Cardiac fibroblast (primary cell): Measurements from ENCODE around the gene SYNPO2.

ENCODE experiments used
- DNase-seq, 2 donors: peaks; one replicate each; pipeline versions ENCODE4 v3.0.0 to v3.0.0-alpha.2; 2010; ENCODE audit warnings: low read depth in 2 of 2
- H3K4me3 ChIP-seq, 2 donors: replicated peaks in 1 of 2; 1 replicate in 1 of 2; 2 replicates in 1 of 2; pipeline ENCODE4 v1.5.1; 2011; ENCODE audit warnings: low read depth in 2 of 2, low read length in 2 of 2, mild to moderate bottlenecking in 2 of 2, moderate library complexity in 1 of 2
- TF ChIP-seq, protein P1 (sequence below): IDR thresholded peaks from one replicate; pipeline ENCODE4 v1.5.1; 2011; ENCODE audit warnings: low read depth, mild to moderate bottlenecking, low read length, inconsistent platforms

Gene SYNPO2

DNA sequence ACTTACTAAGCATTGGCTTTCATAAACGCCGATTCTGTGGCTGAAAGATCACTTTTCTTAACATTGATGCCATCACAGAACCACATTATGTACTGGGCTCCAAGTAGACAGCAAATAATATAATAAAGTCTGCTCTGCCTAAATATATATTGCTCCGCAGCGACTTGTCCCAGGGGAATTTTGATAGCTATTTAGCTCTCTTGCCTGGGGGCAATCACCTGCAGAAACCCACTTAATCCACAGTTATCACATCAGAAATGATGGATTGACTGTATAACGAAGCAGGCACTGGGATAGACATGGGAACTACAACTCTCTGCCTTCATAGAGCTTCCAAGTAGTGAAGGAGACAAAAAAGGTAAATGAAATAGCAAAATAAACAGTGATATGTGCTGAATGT, 199.0 kb downstream of the SYNPO2 start:
- no peak overlapping the region for H3K4me3 ChIP-seq
- DNase-seq: no peak
- TF ChIP-seq, protein P1, sequence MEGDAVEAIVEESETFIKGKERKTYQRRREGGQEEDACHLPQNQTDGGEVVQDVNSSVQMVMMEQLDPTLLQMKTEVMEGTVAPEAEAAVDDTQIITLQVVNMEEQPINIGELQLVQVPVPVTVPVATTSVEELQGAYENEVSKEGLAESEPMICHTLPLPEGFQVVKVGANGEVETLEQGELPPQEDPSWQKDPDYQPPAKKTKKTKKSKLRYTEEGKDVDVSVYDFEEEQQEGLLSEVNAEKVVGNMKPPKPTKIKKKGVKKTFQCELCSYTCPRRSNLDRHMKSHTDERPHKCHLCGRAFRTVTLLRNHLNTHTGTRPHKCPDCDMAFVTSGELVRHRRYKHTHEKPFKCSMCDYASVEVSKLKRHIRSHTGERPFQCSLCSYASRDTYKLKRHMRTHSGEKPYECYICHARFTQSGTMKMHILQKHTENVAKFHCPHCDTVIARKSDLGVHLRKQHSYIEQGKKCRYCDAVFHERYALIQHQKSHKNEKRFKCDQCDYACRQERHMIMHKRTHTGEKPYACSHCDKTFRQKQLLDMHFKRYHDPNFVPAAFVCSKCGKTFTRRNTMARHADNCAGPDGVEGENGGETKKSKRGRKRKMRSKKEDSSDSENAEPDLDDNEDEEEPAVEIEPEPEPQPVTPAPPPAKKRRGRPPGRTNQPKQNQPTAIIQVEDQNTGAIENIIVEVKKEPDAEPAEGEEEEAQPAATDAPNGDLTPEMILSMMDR: no peak

DNA sequence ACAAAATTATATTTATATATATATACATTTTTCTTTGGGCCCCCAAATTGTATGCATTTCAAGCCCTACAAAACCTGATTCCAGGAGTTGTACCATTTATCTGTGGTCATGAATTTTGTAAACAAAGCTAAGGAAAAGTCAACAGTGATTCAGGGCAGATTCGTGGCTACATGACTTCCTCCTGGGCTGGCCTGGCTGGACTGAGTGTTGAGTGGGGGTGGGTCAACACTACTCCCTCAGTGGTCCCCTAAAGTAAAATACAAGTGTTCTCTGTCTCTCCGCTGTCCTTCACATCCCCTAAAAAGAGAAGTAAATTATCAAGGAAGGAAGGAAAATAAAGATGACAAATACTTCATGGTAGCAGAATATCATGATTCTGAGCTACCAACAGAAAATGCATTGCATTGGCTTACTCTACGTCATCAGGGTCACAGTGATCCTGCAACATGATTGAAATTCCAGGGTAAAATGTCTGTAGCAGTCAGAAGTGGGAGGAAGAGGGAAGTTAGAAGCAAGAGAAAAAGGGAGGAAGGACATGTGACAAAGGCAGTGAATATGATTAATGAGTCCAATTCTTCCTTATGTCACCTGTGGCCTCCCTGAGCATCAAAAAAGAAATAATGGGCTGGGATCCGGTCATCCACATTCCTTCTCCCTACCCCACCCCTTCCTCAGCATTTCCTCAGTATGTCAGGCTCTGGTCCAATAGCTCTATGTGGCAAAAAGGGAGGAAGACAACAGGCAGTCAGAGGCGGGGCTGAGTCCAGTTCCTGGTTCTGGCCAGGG, 204.6 kb downstream of the SYNPO2 start:
- no peak overlapping the region for H3K4me3 ChIP-seq
- TF ChIP-seq, protein P1: no peak
- DNase-seq: peak in 1 of 2 donors; percentile 36

DNA sequence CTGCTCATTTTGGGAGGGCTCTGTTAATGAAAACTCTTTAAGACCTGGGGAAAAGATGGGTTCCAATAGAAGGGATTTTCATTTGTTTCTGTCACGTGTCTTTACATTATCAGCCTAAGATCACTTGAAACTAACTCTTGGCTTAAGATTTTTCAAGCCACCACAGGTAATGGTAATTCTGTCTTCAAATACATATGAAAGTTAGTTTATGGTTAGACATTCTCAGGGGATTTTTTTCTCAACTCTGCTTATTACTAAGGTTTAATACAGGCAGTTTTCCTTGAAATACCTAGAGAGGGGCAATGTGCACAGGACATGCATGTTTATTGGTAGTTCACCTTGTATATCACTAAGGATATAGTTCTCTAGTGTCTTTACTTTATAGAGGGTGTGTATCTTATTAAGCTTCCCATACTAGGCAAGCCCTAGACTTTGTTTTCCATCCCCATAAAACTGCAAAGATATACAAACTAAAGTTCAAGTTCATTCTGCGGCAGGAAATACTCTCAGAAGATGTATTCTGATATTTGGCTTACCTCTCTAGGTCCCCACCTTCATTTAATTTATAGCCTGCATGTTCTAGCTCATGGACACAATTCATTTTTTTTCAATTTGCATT, 208.7 kb downstream of the SYNPO2 start:
- no peak for DNase-seq
- TF ChIP-seq, protein P1: no peak
- no peak overlapping the region for H3K4me3 ChIP-seq

DNA sequence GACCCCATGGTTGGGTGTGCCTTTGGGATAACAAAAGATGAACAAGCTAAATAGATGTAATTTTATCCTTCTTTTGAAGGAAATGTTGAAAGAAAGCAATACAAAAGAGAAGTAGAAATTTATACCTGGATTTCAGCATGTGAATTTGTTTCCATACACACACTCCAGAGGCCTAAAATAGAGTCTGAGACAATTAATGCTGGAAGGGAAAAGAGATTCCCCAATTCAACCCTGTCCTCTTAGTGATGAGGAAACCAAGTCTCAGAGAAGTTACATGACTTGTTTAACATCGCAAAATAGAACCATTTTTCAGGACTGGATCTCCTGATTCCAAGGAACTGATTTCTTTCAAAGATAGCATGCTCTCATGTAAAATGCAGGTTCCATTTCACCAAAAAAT, 209.7 kb downstream of the SYNPO2 start:
- DNase-seq: no peak
- TF ChIP-seq, protein P1: no peak
- H3K4me3 ChIP-seq: no peak overlapping the region

DNA sequence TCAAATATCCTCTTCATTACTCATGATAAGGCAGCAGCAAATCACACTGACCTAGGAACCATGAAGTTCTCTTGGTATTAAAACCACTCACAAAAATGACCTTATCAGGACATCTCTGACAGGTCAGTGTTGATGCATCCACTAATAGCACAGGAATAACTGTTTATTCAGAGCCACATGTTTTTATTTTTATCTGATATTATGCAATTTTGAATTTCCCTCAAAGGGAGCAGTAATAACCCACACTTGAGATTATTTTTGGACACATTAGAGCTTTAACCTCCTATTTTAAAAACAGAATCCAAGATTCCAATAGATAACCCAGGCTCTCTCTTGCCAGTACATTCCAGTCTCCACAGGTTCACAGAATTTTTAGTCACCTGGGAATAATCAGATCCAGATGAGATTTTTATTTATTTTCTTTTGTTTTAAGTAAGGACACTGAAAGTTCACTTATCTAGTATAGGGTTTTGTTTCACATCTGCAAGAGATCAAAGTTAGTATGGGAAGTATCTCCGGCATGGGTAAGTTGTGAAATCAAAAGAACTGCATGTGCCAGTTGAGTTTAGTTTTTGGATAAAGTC, 210.7 kb downstream of the SYNPO2 start:
- H3K4me3 ChIP-seq: no peak overlapping the region
- peak; percentile 49 to 74 for DNase-seq
- TF ChIP-seq, protein P1: no peak

DNA sequence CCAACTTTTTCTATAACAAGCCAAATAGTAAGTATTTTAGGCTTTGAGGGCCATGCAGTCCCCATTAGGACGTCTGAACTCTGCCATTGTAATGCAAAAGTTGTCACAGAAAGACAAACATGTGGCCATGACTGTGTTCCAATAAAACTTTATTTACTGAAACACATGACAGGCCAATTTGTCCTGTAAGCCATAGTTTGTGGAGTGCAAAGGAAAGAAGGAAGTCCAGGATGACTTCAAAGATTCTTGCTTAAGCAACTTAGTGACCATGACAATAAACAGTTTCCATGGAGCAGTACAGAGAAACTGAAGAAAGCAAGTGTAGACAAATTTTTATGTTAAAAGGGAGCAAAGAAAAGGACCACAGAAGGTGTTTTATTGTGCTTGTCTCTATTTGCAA, 212.0 kb downstream of the SYNPO2 start:
- H3K4me3 ChIP-seq: no peak overlapping the region
- TF ChIP-seq, protein P1: no peak
- peak in 1 of 2 donors; percentile 10 for DNase-seq
